ENCODE measurements around the gene GAPVD1.
"Not testable (repeated sequence)": the region's sequence is repeated elsewhere in the genome, so short reads cannot be mapped to it uniquely, and the experiment has no call there.

The GAPVD1 gene

DNA sequence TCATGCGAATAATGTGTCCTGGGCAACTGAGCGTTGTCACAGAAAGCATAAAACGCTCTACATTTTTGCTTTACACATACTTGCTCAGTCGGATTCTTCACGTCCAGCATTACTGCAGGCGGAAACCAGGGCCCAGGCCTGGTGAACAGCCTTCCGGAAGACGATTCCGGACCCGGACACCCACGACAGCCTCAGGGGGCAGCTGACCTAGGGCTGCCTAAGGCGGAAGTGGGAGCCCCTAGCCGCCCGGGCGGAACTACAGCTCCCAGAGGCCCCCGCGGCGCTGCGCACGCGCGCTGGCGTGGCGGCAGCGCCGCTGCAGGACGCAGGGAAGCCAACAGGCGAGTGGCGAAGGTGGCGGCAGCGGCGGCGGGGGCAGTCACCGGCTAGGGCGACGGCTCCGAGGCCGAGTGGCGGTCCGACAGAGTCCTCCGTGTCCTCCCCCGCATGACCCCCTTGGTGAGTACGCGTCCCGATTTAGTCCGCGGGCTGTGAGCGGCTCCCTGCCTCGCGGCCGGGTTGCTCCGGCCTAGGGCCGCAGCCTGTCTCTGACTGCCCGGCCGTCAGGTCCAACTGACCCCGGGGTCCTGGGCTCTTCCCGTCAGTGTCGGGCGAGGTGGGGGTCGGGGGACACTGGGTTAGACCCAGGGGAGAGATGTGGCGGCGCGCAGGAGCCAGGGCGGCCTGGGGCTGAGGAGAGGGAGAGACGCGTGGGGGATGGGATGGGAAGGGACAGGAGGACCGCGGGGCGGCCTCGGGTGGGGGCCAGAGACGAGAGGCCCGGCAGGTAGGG lies at the start of gene GAPVD1:
GAPVD1 (plus strand) TSS at position 326 of the 793 bp plus-strand sequence. CDS start 37,096 bp downstream, outside the sequence.
- peak; percentile 88 for DNase-seq (ENCODE audit: low spot score)

- DNase-seq (ENCODE audit: low spot score) = no peak
Measured at GRCh38 chr9:125214186-125214585, 47.4 kb upstream of the GAPVD1 start.

- no peak for DNase-seq (ENCODE audit: low spot score)
Measured at GRCh38 chr9:125218621-125219020, 43.0 kb upstream of the GAPVD1 start.

GRCh38 chr9:125224858-125225257 lies 36.8 kb upstream of the GAPVD1 start:
- not testable (repeated sequence) for DNase-seq (ENCODE audit: low spot score)

- DNase-seq (ENCODE audit: low spot score) = no peak
Measured at GRCh38 chr9:125227761-125228160, 33.9 kb upstream of the GAPVD1 start.

DNA sequence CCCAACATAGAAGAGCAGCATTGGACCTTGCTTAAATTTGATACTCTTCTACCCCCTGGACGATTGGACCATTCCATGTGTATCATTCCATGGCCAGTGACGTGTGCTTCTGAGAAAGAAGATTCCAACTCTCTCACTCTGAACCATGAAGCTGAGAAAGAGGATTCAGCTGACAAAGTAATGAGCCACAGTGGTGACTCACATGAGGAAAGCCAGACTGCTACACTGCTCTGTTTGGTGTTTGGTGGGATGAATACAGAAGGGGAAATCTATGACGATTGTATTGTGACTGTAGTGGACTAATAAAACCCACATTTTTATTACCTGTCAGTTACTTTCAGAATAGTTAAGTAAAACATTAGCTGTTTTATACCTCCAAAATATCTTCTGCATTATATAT lies 27.9 kb upstream of the GAPVD1 start:
- no peak for DNase-seq (ENCODE audit: low spot score)

GRCh38 chr9:125234099-125234498 lies 27.5 kb upstream of the GAPVD1 start:
- DNase-seq (ENCODE audit: low spot score) = not testable (repeated sequence)

DNA sequence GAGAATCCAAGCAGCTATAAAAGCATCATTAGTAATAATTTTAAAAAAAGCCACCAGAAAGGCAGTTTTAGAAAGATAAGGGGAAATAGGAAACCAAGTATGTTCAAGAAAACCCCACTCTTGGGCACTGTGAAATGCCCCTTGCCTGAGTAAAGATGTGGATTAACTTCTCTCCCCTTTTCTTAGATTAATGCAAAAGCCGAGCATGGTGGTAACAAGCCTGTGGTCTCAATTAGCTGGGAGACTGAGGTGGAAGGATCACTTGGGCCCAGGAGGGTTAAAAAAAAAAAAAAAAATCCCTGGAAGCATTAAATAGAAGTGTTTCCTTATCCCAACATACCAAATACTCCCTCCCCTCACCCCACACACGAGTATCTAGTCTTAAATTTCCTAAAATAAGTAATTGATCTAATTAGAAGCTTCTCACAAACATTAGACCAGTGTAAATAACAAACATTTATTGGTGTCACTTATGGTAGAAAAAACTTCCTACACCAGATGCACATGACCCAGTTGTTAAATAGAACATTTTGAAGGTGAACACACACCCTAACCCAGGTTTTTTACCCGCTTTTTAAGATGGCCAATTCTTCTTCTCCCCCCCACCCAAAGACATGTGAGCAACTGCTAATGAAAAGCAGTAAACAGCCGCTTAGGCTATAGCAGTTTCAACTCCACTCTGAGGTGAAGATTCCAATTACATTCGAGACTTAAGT lies 25.7 kb upstream of the GAPVD1 start:
- DNase-seq (ENCODE audit: low spot score) = no peak

DNA sequence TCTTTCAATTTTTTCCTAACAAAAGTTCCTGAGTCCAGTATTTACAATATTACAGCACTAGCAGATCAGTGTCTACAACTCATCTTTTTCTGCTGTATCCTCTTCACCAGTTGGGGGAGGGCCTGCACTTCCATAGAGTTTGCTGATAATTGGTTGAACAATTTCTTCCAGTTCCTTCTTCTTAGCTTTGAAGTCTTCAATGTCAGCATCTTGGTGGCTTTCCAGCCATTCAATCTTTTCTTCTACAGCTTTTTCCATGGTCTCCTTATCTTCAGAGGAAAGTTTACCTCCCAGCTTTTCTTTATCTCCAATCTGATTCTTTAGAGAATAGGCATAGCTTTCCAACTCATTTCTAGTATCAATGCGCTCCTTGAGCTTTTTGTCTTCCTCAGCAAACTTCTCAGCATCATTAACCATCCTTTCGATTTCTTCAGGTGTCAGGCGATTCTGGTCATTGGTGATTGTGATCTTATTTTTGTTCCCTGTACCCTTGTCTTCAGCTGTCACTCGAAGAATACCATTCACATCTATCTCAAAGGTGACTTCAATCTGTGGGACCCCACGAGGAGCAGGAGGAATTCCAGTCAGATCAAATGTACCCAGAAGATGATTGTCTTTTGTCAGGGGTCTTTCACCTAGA lies 25.0 kb upstream of the GAPVD1 start:
- DNase-seq (ENCODE audit: low spot score) = not testable (repeated sequence)

- no peak for DNase-seq (ENCODE audit: low spot score)
Measured at GRCh38 chr9:125238127-125238914, 23.3 kb upstream of the GAPVD1 start.

GRCh38 chr9:125238915-125239446 lies 22.6 kb upstream of the GAPVD1 start:
- DNase-seq (ENCODE audit: low spot score) = no peak

GRCh38 chr9:125239631-125240597 lies 21.7 kb upstream of the GAPVD1 start:
- DNase-seq (ENCODE audit: low spot score) = no peak

DNA sequence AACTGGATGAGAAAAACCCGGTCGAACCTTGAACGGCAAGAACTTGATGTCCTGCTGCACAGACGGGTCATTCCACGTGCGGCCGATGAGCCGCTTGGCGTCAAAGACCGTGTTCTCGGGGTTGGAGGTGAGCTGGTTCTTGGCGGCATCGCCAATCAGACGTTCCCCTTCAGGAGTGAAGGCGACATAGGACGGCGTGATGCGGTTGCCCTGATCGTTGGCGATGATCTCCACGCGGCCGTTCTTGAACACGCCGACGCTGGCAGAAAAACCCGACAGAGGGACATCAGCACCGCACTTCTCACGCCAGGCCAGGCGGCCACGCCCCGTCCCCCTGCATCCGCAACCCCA lies 21.0 kb upstream of the GAPVD1 start:
- DNase-seq (ENCODE audit: low spot score) = peak; percentile 26

DNA sequence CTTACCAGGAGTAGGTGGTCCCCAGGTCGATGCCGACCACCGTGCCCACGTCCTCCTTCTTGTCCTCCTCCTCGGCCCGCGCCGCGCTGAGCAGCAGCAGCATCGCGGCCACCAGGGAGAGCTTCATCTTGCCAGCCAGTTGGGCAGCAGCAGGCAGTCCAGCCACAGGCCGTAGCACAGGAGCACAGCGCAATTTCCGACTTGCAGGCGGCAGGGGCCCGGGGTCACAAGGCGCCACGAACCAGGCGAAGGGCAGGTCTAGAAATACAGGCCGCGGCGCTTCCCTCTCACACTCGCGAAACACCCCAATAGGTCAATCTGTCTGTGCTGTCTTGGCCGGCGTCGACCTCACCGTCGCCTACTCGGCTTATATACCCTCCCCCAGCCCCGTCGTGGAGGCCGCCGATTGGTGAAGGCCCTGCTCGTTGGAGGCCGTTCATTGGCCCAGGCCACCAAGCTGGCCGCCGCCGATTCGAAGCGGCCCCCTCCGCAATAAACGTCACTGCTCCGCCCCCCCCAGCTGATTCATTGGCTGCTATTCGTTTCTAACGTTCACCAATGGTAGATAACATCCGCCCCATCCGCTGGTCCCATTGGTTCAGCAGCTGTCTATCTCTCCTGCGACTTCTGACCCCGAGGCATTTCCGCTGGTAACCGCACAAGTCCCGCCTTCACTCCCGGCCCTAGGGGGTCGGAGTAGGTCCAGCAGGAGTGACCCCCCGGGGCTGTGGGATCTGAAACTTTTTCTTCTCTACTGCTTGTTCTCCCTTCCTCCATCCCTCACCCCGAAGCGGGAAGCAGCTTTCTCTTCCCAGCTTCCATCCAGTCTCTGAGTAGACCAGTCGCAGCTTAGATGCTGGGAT lies 20.4 kb upstream of the GAPVD1 start, which contains the start of gene HSPA5:
HSPA5 (minus strand) TSS at position 344 of the 863 bp plus-strand sequence; CDS start at position 127, 217 bp downstream.
- DNase-seq (ENCODE audit: low spot score) = peak; percentile 99

GRCh38 chr9:125241863-125242739 lies 19.5 kb upstream of the GAPVD1 start:
- no peak for DNase-seq (ENCODE audit: low spot score)

GRCh38 chr9:125243792-125244260 lies 17.8 kb upstream of the GAPVD1 start:
- no peak for DNase-seq (ENCODE audit: low spot score)

GRCh38 chr9:125246261-125246667 lies 15.4 kb upstream of the GAPVD1 start:
- no peak for DNase-seq (ENCODE audit: low spot score)

GRCh38 chr9:125254231-125254630 lies 7.4 kb upstream of the GAPVD1 start:
- no peak for DNase-seq (ENCODE audit: low spot score)
